Raji (cell line): ENCODE results near the gene TUBD1.

Experiments
- POLR2A ChIP-seq: IDR thresholded peaks from 2 replicates; pipeline ENCODE4 v1.6.1; 2011; ENCODE audit warnings: low read depth, low read length, control low read depth; ENCODE audit not compliant: insufficient read depth

TUBD1 gene

GRCh38 chr17:59828478-59828760 is 64.3 kb downstream of the TUBD1 start:
- no peak for TF ChIP-seq POLR2A

- peak; percentile 55; the same call in 1 of the 2 replicates for TF ChIP-seq POLR2A
These were observed 64.8 kb downstream of the TUBD1 start for GRCh38 chr17:59827721-59828477.

GRCh38 chr17:59826706-59827453 is 65.9 kb downstream of the TUBD1 start:
- TF ChIP-seq POLR2A: no peak

GRCh38 chr17:59825533-59826322 is 67.0 kb downstream of the TUBD1 start:
- TF ChIP-seq POLR2A: no peak

- no peak for TF ChIP-seq POLR2A
These were observed 76.8 kb downstream of the TUBD1 start for GRCh38 chr17:59815965-59816364.

- TF ChIP-seq POLR2A: no peak
These were observed 78.1 kb downstream of the TUBD1 start for GRCh38 chr17:59814685-59815084.

GRCh38 chr17:59814276-59814675 is 78.5 kb downstream of the TUBD1 start:
- no peak for TF ChIP-seq POLR2A

GRCh38 chr17:59812139-59812538 is 80.6 kb downstream of the TUBD1 start:
- TF ChIP-seq POLR2A: no peak

GRCh38 chr17:59811209-59811608 is 81.5 kb downstream of the TUBD1 start:
- TF ChIP-seq POLR2A: no peak

- no peak for TF ChIP-seq POLR2A
These were observed 81.9 kb downstream of the TUBD1 start for GRCh38 chr17:59810894-59811153.
